ENCODE measurements around the gene RAI14.

DNA sequence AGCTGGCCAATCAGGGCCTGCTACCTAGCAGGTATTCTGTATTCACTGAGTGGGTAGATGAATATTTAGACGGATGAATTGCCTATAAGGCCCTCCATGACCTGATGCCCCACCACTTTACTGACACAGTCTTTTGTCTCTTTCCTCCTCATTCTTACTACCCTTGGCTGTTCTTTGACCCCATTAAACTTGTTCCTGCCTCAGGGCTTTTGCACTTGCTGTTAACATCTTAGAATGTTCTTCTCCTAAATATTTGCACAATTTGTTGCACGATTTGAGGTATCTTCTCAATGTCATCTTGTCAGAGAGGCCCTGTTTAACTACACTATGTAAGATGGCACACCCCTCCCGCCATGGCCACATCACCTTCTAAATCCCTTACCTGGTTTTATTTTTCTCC lies 179.5 kb downstream of the RAI14 start:
- TF ChIP-seq POLR2A (IDR thresholded peaks at IDR 0.05), result no peak
- TF ChIP-seq, protein P1, sequence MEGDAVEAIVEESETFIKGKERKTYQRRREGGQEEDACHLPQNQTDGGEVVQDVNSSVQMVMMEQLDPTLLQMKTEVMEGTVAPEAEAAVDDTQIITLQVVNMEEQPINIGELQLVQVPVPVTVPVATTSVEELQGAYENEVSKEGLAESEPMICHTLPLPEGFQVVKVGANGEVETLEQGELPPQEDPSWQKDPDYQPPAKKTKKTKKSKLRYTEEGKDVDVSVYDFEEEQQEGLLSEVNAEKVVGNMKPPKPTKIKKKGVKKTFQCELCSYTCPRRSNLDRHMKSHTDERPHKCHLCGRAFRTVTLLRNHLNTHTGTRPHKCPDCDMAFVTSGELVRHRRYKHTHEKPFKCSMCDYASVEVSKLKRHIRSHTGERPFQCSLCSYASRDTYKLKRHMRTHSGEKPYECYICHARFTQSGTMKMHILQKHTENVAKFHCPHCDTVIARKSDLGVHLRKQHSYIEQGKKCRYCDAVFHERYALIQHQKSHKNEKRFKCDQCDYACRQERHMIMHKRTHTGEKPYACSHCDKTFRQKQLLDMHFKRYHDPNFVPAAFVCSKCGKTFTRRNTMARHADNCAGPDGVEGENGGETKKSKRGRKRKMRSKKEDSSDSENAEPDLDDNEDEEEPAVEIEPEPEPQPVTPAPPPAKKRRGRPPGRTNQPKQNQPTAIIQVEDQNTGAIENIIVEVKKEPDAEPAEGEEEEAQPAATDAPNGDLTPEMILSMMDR (IDR thresholded peaks at IDR 0.05), result no peak

All from lower leg skin (tissue), 3 donors.